Measurements from ENCODE around the gene MYH1. TPM values are rescaled to one million over a fixed set of nuclear protein-coding genes. Genes with fewer than 3 reads are reported as not detected.

Gene MYH1
- total and polyA plus RNA-seq, 2 donors (not counting 3 experiments of a cell fraction or from before 2014, with no cell fraction given), result not detected

GRCh38 chr17:10512856-10513255, 5.5 kb downstream of the MYH1 start:
- H2AFZ ChIP-seq (ENCODE audit: low read depth, low read length), result no peak overlapping the region
- no peaks in the 10 kb centered on the region for H3K27me3 ChIP-seq (ENCODE audit: control insufficient read depth in 2 of 2, insufficient read depth in 2 of 2, low read length in 2 of 2)
- BruUV-seq (replicated peaks), result no TSS peak
- no peaks in the 10 kb centered on the region for H3K9me1 ChIP-seq (replicated peaks; ENCODE audit: control insufficient read depth, extremely low read depth, insufficient read depth, low read length)
- H3K4me2 ChIP-seq (ENCODE audit: insufficient read depth, low read length), result no peak overlapping the region
- dilution Hi-C loops (cut with MboI; ENCODE audit: extremely low pct_ligation_motif_present, low sequenced_read_pairs), result no loop called here
- H3K36me3 ChIP-seq (ENCODE audit: control insufficient read depth in 2 of 2, extremely low read depth in 1 of 2, insufficient read depth in 2 of 2, low read length in 2 of 2), result no peaks in the 10 kb centered on the region
- no peak for DNase-seq (ENCODE audit: low read depth, low spot score)
- intact Hi-C loops (cut with micrococcal nuclease), result no loop called here
- no peak overlapping the region for H3K9ac ChIP-seq (replicated peaks; ENCODE audit: extremely low read depth, insufficient read depth, low read length)
- no peak for FAIRE-seq
- no peaks in the 10 kb centered on the region for H3K79me2 ChIP-seq (ENCODE audit: control insufficient read depth, insufficient read depth, low read length)
- TF ChIP-seq JUN (IDR thresholded peaks at IDR 0.05; ENCODE audit: borderline replicate concordance, insufficient read depth, insufficient read length, low read depth) (no peak), EZH2 (IDR thresholded peaks at IDR 0.05; ENCODE audit: borderline replicate concordance, low read depth, low read length, severe bottlenecking) (no peak), FOS (IDR thresholded peaks at IDR 0.05; ENCODE audit: borderline replicate concordance, insufficient read depth, low read length) (no peak), CTCF (IDR thresholded peaks at IDR 0.05; ENCODE audit: extremely low read depth in 1 of 2, insufficient read depth in 1 of 2, low read depth in 1 of 2, low read length in 2 of 2) (no peak), GATA2 (IDR thresholded peaks at IDR 0.05; ENCODE audit: insufficient read depth, insufficient read length, low read depth, low read length) (no peak), POLR2AphosphoS5 (IDR thresholded peaks at IDR 0.05; ENCODE audit: insufficient read depth, low read depth, low read length) (no peak), MYC (IDR thresholded peaks at IDR 0.05; ENCODE audit: low read depth, low read length) (no peak), POLR2A (IDR thresholded peaks at IDR 0.05; ENCODE audit: low read depth, low read length) (no peak)
- TF ChIP-seq, protein P1, sequence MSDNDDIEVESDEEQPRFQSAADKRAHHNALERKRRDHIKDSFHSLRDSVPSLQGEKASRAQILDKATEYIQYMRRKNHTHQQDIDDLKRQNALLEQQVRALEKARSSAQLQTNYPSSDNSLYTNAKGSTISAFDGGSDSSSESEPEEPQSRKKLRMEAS (IDR thresholded peaks at IDR 0.05; ENCODE audit: insufficient read depth, insufficient read length), result no peak
- POLR2A ChIA-PET, result no interaction called here
- H4K20me1 ChIP-seq (replicated peaks; ENCODE audit: control insufficient read depth, extremely low read depth, insufficient read depth, low read length), result no peaks in the 10 kb centered on the region
- no peak overlapping the region for H3K4me3 ChIP-seq (replicated peaks in 1 of 3; ENCODE audit: insufficient read depth in 1 of 3, low read depth in 1 of 3, low read length in 3 of 3)
- H3K27ac ChIP-seq (ENCODE audit: insufficient read depth, low read depth, low read length), result no peak overlapping the region
- H3K9me3 ChIP-seq (replicated peaks; ENCODE audit: control insufficient read depth, insufficient read depth, low read length), result no peaks in the 10 kb centered on the region
- no peaks in the 10 kb centered on the region for H3K4me1 ChIP-seq (ENCODE audit: control insufficient read depth, extremely low read depth, insufficient read depth, low read length)
- CTCF ChIA-PET, result interaction anchor here (0.6 kb wide), 1 partner anchor 51 kb away, joined by 3 read pairs; no protein-coding TSS in a partner anchor
